Aorta (tissue), 5 donors: ENCODE measurements around the gene RIPK3. TPM values are rescaled to one million over a fixed set of nuclear protein-coding genes. Genes with fewer than 3 reads are reported as not detected.
"Not testable (repeated sequence)": the region's sequence is repeated elsewhere in the genome, so short reads cannot be mapped to it uniquely, and the experiment has no call there.

ENCODE experiments used
- ATAC-seq: fragments of 200-7000 bp; cut with Tn5 transposase; one replicate; pipeline ENCODE4 v1.9.1; 2022; ENCODE audit warnings: moderate library complexity; ENCODE audit not compliant: low FRiP score
- DNase-seq, 2 donors: peaks; one replicate each; pipeline ENCODE4 v3.0.0-alpha.2; 2020
- H3K27ac ChIP-seq, 2 donors: one replicate each; pipeline ENCODE4 v1.5.1; 2013; ENCODE audit warnings: low read length in 2 of 2, mild to moderate bottlenecking in 2 of 2, moderate library complexity in 2 of 2, control low read depth in 1 of 2, inconsistent platforms in 1 of 2, low read depth in 1 of 2
- H3K27me3 ChIP-seq, 2 donors: one replicate each; pipeline ENCODE4 v1.6.1; 2013; ENCODE audit warnings: control low read depth in 1 of 2, low read length in 1 of 2, mild to moderate bottlenecking in 1 of 2, moderate library complexity in 1 of 2; ENCODE audit not compliant: insufficient read depth in 2 of 2, control insufficient read depth in 1 of 2
- H3K36me3 ChIP-seq, 2 donors: one replicate each; pipeline ENCODE4 v1.6.1; 2013; ENCODE audit warnings: control low read depth in 1 of 2, low read length in 1 of 2, mild to moderate bottlenecking in 1 of 2; ENCODE audit not compliant: insufficient read depth in 2 of 2, control insufficient read depth in 1 of 2
- H3K4me1 ChIP-seq, 2 donors: one replicate each; pipeline ENCODE4 v1.6.1; 2013; ENCODE audit warnings: low read length in 2 of 2, control low read depth in 1 of 2, mild to moderate bottlenecking in 1 of 2, moderate library complexity in 1 of 2; ENCODE audit not compliant: insufficient read depth in 2 of 2, control insufficient read depth in 1 of 2
- H3K4me3 ChIP-seq, 2 donors: one replicate each; pipeline ENCODE4 v1.5.1; 2013; ENCODE audit warnings: low read length in 2 of 2, control low read depth in 1 of 2, mild to moderate bottlenecking in 1 of 2
- H3K9me3 ChIP-seq: one replicate; pipeline ENCODE4 v1.6.1; 2013; ENCODE audit warnings: mild to moderate bottlenecking, low read length; ENCODE audit not compliant: control insufficient read depth
- WGBS, 2 donors: extraction: QIAGEN DNeasy Blood & Tissue Kit; methylation state at CpG; one replicate each; pipeline ENCODE4 v1.1.7; 2013; 5-methylcytosine and 5-hydroxymethylcytosine counted together
- intact Hi-C, 2 donors: fragments of 100-400 bp; cut with DNase I; formaldehyde crosslinking; loops; one replicate each; pipeline versions ENCODE4 v1.14.2 to v1.15.0; 2022
- long read RNA-seq, 2 donors: library from polyadenylated mRNA; unstranded; transcript quantifications; one replicate each; pipeline ENCODE4 v2.0.0, GENCODE V29; 2020 to 2021
- polyA plus RNA-seq, 2 donors: library from polyadenylated mRNA; stranded (reverse); fragments of 200-250 nt; gene quantifications; one replicate each; pipeline ENCODE4 v1.2.3, GENCODE V29; 2013
- total RNA-seq, 2 donors: library from RNA; stranded (reverse); fragmentation: NEBNext Ultra II Directional; extraction: Animal tissue kit (Norgen Biotek cat#: 25700); gene quantifications; one replicate each; pipeline ENCODE4 v1.2.1, GENCODE V29; 2021
- donor health status: healthy with polysubstance abuse.
- donor health status: Bipolar disorder and iron deficiency.
- donor health status: DM: no; HTN: no; CAD: no.
- donor health status: DM: no; HTN: no; CAD: no.
- donor health status: DM: yes; HTN: yes; CAD: no.

The RIPK3 gene
- total RNA-seq (10 to 100 TPM in 1 of 2 donors, 1 to 10 TPM in 1; 8.0 to 15.8 TPM), polyA plus RNA-seq (1 to 10 TPM; 4.0 to 6.1 TPM)
- long read RNA-seq, donor 1, transcript RIPK3-201 (10 exons, 1,930 nt): major isoform, 10 of 13 reads
- long read RNA-seq, donor 1, partial matches to known transcripts: 1 of 13 reads
- long read RNA-seq, donor 1, other reads (novel, unspliced or antisense): 2 of 13 reads
- long read RNA-seq, donor 2, partial matches to known transcripts: 3 of 5 reads
- long read RNA-seq, donor 2, other reads (novel, unspliced or antisense): 1 of 5 reads

DNA sequence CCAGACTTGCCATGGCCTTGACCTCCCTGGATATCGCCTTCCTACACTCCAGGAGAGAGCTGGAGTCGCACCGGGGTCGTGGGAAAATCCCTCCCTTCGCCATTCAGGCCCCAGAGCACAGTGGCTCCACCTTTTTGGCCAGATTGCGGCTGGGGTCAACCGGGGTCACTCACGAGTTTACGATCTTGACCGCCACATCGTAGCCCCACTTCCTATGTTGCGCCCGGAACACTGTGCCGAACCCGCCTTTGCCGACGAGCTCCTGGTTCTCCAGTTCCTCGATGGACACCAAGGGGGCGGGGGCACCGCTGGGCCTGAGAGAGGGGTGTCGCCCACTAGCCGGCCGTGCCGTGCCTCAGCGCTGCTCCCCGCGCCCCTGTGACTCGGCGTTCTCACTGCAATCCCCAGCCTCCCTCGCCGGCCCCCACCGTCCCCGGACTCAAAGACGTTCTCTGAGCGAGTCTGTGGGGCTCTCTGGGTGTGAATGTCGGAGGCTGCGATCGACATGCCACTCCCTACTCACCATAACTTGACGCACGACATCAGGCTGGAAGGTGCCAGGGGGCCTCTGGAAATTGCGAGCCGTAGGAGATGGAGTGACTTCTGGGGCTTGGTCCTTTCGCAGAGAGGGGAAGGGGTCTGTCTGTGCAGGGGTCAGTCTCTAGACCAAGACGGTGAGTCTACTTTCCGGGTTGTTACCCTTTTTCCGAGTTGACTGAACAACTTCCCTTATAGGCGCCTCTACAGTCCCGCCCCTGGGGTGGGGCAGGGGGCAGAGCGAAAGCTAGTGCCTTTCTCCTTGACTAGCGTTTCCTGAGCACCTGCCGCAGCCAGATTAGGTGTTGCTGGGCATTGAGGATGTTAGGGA, at the start of gene RIPK3:
RIPK3 (minus strand) TSS at position 708 of the 868 bp plus-strand sequence; CDS start at position 543, 165 bp downstream.
- H3K4me1 ChIP-seq: no peaks in the 10 kb centered on the region

DNA sequence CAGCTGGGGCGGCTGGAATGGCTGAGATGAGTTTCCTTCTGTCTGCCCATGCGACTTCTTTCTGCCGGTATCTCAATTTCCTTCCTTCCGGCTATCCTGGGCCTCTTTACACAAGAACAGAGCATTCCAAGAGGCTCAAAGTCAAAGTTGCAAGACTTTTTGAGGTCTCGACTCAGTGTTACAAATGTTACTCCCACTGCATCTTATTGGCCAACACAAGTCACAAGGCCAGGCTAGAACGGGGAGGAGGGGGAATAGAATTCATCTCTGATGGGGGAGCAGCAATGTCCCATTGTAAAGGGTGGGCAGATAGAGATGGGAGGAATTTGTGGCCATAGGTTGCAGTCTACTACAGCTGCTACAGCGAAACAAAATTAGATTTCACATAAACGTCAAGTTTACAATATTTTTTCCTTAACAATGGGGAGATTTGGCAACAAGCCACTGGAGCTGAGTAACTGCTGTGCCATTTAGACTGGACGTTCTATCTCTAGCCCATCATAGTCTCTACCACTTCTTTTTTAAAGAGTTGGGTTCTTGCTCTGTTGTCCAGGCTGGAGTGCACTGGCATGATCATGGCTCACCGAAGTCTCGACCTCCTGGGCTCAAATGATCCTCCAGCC, 49.5 kb upstream of the RIPK3 start:
- no peaks in the 10 kb centered on the region for H3K9me3 ChIP-seq
- DNase-seq (peak in 1 of 2 donors; percentile 4), ATAC-seq (no peak)
- WGBS, 2 donors: 66 to 67% methylated on average over 11 of the region's 11 CpGs
- H3K4me1 ChIP-seq: no peaks in the 10 kb centered on the region
- no peak overlapping the region for H3K4me3 ChIP-seq
- H3K36me3 ChIP-seq: no peaks in the 10 kb centered on the region
- no peaks in the 10 kb centered on the region for H3K27me3 ChIP-seq
- no peak overlapping the region for H3K27ac ChIP-seq
- intact Hi-C loops: no loop called here

More for the DNA sequence above, at the start of gene RIPK3:
- WGBS, 2 donors: 22 to 23% methylated on average over 51 of the region's 51 CpGs
- ATAC-seq (peak; percentile 54), DNase-seq (peak; percentile 66 to 81)
- Histone ChIP-seq H3K36me3 (no peaks in the 10 kb centered on the region), H3K9me3 (no peaks in the 10 kb centered on the region), H3K4me3 (no peak within 1 kb of the TSS), H3K27me3 (no peaks in the 10 kb centered on the region), H3K27ac (no peak within 1 kb of the TSS)
- intact Hi-C loops: no loop called here

DNA sequence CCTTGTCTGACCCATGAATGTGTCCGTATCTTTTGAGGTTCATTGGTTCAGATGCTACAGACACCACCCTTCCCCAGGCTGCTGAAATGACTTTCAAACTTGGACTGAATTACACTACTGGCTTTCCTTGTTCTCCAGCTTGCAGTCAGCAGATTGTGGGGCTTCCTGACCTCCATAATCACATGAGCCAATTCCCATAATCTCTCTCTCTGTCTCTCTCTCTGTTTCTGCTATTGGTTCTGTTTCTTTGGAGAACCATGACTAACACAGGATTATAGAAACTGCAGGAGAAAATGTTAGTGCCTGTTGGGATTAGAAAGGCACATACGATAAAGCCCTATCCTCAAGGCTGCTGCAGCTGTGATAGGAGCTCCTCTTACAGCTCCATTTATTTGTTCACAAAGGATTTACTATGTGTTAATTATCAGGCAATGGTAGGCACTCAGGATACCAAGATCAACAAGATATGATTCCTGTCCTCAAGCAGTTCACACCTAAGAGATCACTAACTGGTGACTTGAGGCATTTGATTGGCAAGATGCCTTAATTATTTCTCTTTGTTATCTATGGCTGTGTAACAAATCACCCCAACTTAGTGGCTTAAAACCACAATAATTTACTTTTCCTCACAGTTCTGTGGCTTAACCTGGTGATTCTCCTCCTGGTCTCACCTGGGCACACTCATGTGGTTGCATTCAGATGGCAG, 48.8 kb upstream of the RIPK3 start:
- WGBS, 2 donors: 80 to 81% methylated on average over 2 of the region's 2 CpGs
- DNase-seq: no peak
- intact Hi-C loops: no loop called here
- Histone ChIP-seq H3K27ac (no peak overlapping the region), H3K36me3 (no peaks in the 10 kb centered on the region), H3K4me1 (no peaks in the 10 kb centered on the region), H3K27me3 (no peaks in the 10 kb centered on the region), H3K4me3 (no peak overlapping the region), H3K9me3 (no peaks in the 10 kb centered on the region)
- ATAC-seq: no peak

DNA sequence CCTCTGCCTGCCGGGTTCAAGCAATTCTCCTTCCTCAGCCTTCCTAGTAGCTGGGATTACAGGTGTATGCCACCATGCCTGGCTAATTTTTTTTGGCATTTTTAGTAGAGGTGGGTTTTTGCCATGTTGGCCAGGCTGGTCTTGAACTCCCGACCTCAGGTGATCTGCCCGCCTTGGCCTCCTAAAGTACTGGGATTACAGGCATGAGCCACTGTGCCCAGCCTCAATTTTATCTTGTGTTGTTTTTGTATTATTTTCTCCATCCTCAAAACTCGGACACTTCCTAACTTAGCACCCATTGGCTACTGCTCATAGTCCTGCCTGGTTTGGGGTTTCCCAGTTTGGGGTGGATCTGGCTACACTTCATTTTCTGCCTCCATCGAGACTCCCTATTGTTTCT, 47.8 kb upstream of the RIPK3 start:
- ATAC-seq, H3K4me1 ChIP-seq, H3K9me3 ChIP-seq, intact Hi-C loops, H3K4me3 ChIP-seq, H3K27me3 ChIP-seq, H3K36me3 ChIP-seq, DNase-seq, H3K27ac ChIP-seq: not testable (repeated sequence)
- WGBS, 2 donors: 81 to 83% methylated on average over 5 of the region's 5 CpGs

DNA sequence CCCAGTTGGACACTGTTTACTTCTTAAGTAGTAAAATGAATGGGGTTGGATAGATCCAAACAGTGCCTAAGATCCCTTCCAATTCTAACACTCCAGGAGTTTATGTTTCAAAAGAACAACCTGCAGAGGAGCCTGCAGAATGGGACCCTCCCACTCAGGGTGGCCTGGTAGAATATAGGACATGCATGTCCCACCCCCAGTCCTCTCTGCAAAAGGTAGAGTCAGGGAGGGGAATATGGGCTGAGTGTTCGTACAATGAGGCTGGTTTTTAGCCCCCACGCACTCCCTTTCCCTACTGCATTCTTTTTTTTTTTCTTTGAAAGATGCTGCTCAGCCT, 47.2 kb upstream of the RIPK3 start:
- Histone ChIP-seq H3K27me3 (no peaks in the 10 kb centered on the region), H3K27ac (no peak overlapping the region), H3K36me3 (no peaks in the 10 kb centered on the region), H3K4me1 (no peaks in the 10 kb centered on the region), H3K4me3 (no peak overlapping the region), H3K9me3 (no peaks in the 10 kb centered on the region)
- ATAC-seq (no peak), DNase-seq (peak in 1 of 2 donors; percentile 15)
- 81 to 82% methylated on average over 2 of the region's 2 CpGs for WGBS, 2 donors
- intact Hi-C loops: no loop called here

DNA sequence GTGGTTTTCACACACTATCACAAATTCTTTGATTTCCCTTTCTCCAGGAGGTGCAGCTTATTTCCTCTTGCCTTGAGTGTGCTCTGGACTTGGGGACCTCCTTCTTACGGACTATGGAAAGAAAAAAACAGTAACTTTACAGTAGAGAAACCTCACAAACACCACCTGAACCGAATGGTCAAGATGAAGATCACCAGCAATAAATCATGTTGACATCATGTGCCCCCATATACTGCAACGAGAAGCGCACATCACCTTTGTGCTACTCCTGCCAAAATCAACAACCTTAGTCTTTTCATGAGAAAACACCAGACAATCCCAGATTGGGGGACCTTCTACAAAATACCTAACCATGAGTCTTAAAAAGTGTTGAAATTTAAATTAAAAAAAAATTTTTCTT, 45.7 kb upstream of the RIPK3 start:
- no peak for ATAC-seq
- H3K36me3 ChIP-seq: no peaks in the 10 kb centered on the region
- intact Hi-C loops: no loop called here
- no peaks in the 10 kb centered on the region for H3K27me3 ChIP-seq
- no peak for DNase-seq
- H3K4me3 ChIP-seq: no peak overlapping the region
- H3K9me3 ChIP-seq: no peaks in the 10 kb centered on the region
- H3K27ac ChIP-seq: no peak overlapping the region
- H3K4me1 ChIP-seq: no peaks in the 10 kb centered on the region
- 78 to 82% methylated on average over 4 of the region's 4 CpGs for WGBS, 2 donors

DNA sequence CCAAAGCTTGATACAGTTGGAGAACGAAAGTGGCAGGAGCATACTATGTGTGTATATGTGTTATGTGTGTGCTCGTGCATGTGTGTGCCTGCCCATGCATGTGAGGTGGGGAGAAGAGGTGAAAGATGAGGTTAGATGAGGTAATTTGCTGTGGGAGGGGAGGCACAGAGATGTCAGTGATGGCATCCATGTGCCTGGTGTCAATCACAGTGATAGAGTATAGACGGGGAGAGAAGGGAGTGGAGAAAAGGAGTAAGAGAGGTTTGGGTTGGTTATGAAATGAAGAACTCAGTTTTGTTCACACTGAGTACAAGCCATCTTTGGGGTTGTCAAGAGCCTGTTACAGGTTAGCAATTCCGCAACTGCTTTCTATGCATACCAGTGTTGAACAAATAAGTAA, 44.4 kb upstream of the RIPK3 start:
- intact Hi-C loops: no loop called here
- WGBS, 2 donors: 80 to 81% methylated on average over 4 of the region's 4 CpGs
- H3K27me3 ChIP-seq: no peaks in the 10 kb centered on the region
- no peaks in the 10 kb centered on the region for H3K9me3 ChIP-seq
- H3K36me3 ChIP-seq: no peaks in the 10 kb centered on the region
- DNase-seq (no peak), ATAC-seq (no peak)
- no peaks in the 10 kb centered on the region for H3K4me1 ChIP-seq
- H3K27ac ChIP-seq: no peak overlapping the region
- H3K4me3 ChIP-seq: no peak overlapping the region

DNA sequence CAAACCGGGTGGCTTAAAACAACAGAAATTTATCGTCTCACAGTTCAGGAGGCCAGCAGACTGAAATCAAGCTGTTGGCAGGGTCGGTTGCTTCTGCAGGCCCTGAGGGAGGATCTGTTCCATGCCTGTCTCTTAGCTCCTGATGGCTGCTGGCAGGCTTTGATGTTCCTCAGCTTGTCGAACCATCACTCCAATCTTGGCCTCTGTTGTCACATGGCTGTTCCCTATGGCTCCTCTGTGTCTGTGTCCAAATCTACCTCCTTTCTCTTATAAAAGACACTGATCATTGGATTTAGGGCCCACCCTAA, 42.2 kb upstream of the RIPK3 start:
- H3K36me3 ChIP-seq: no peaks in the 10 kb centered on the region
- no peaks in the 10 kb centered on the region for H3K4me1 ChIP-seq
- intact Hi-C loops: no loop called here
- H3K9me3 ChIP-seq: no peaks in the 10 kb centered on the region
- 47 to 52% methylated on average over 4 of the region's 4 CpGs for WGBS, 2 donors
- no peak overlapping the region for H3K27ac ChIP-seq
- DNase-seq (no peak), ATAC-seq (no peak)
- H3K27me3 ChIP-seq: no peaks in the 10 kb centered on the region
- no peak overlapping the region for H3K4me3 ChIP-seq
